GM21515 (cell line): Measurements from ENCODE around the gene IRX2.

ENCODE experiments used
- ATAC-seq: cut with Tn5 transposase; IDR thresholded peaks from one replicate; pipeline ENCODE4 v1.9.1; 2021; ENCODE audit not compliant: unreplicated experiment

IRX2 gene

GRCh38 chr5:2756211-2757152 is 5.0 kb upstream of the IRX2 start:
- no peak for ATAC-seq

DNA sequence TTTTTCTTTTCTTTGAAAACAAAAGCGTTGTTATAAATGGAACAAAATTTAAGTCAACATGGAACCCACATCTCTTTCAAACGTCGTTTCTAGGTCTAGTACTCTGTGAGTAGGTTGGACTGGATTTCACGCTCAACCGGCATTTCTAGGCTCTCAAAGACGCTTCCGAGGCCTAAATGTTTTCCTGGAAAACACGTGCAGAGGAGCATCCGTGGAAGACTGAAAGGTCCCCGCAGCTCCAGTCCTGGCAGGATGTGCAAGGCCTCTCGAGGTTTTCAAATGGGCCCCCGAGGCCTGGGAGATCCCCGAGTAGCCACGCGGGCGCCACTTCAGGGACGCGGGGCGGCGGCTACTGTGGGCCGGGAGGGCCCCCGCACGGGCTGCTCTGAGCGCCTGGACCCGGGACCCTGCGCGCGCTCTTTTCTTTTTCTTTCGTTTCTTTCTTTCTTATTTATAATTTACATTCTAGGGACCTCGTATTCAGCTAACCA is 4.2 kb upstream of the IRX2 start:
- no peak for ATAC-seq

DNA sequence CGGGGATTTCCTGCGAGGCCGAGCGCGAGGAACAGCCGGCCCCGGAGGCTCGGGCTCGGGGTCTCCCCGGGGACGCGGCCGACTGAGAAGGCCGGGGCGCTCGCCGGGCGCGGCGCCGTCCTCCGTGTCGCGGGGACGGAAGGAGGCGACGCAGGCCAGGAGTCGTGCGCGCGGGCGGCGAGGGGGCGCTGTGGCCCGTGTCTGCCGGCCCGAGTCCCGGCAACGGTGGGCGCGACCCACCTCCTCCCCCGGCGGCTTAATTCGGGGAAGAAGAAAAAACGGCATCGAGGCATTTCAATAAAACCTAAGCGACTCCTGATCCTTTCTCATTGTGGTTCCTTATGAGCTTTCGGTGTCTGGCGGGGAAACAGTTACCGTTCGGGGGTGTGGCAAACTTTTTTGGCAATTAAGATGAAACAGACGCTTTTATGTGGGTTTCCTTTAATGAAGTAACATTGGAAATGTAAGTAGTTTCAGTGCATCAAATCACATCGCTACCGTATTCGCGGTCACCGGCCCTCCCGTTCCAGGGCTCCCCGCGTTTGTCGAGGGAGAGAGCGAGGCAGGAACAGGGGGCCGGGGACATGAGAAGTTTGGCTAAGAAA is 3.7 kb upstream of the IRX2 start:
- ATAC-seq = no peak

GRCh38 chr5:2754581-2755075 is 3.2 kb upstream of the IRX2 start:
- ATAC-seq = no peak

- no peak for ATAC-seq
Observed at GRCh38 chr5:2753452-2754420, 2.3 kb upstream of the IRX2 start.

- ATAC-seq = no peak
Observed at GRCh38 chr5:2752821-2753439, 1.5 kb upstream of the IRX2 start.

DNA sequence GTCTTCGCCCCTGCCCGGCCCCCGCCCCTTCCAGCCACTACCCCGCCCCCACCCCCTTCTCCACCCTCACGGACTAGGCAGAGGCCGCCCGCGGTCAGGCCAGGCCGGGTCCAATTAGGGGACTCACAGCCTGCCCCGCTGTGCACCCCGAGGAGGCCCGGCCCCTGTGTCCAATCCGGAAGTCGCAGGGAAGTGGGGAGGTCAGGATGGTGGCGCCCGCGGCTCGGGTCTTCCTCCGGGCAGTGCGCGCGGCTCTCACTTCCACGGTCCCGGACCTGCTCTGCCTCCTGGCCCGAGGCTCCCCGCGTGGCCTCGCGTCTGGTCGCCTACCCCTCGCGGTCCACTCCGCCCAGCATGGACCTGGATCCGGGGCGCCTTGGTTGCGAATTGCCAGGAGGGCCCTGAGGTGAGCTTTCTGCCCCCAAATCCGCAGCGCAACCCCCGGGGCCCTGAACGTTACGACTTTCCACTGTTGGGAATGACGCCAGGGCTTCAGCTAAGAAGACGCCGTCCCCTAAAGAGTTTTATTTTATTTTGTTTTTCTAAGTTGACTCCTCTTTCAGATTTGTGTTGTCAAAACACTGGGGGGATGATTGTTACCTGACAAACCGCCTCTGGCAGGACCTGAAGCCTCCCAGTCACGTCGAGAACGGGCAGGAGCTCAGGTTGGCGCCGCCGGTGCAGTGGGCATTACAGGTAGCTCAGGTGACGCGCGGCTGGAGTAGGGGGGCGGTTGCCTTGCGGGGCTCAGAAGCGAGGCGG is 763 bp upstream of the IRX2 start:
- ATAC-seq = no peak

GRCh38 chr5:2750758-2751464 is 566 bp downstream of the IRX2 start:
- no peak for ATAC-seq

GRCh38 chr5:2750026-2750757 is 1.3 kb downstream of the IRX2 start:
- no peak for ATAC-seq

DNA sequence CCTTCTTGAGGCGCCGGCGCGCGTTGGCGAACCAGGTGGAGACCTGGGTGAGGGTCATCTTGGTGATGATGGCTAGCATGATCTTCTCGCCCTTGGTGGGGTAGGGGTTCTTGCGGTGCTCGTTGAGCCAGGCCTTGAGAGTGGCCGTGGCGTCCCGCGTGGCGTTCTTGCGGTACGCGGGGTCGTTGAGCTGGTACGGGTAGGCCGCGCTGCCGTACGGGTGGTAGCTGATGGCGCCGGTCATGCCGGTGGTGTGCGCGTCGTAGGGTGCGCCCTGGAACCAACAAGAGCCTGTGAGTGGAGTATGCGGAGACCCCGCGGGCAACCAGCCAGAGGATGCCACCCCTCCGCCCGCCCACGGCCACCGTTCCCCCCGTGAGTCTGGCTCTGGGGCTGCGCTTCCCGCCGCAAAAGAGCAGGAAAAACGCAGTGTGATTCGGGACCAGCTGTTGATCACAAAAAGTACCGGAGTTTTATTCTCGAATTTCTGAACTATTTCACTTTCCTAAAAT is 1.9 kb downstream of the IRX2 start:
- ATAC-seq = no peak

GRCh38 chr5:2748861-2749513 is 2.5 kb downstream of the IRX2 start:
- no peak for ATAC-seq

- no peak for ATAC-seq
Observed at GRCh38 chr5:2748179-2748860, 3.2 kb downstream of the IRX2 start.

DNA sequence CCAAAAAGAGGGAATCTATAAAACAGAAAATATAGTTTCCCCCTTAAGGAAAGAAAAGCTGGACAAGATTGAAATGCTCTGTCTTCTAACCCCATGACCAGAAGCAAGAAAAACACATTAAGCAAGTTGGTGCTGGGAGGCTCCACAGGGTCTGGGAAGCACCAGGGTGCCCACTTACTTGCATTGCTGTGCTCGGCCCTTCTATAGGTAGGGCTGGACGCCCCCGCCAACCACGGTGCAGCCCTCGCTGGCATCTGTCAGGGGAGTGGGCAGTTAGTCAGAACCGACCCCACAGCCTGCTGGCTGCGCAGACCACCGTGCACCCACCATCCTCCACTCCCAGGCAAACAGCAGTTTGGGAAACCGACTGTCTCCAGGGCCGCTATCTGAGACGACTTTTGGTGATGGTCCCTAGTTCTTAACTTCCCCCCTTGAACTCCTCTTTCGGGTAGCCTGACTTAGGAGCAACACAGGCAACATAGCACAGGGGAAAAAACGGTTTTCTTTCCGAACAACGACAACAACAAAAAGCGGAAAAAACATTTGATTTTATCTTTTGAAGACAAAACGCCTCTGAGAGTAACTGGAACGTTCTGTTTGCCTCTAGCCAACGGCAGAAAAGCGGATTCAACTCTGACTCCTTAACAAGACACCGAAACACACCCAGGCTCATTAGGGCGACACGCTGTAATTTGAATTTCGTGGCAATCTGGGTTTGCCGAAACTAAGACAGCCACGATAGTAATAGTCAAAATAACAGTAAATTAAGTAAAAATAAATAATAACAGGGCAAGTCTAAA is 3.9 kb downstream of the IRX2 start:
- no peak for ATAC-seq

DNA sequence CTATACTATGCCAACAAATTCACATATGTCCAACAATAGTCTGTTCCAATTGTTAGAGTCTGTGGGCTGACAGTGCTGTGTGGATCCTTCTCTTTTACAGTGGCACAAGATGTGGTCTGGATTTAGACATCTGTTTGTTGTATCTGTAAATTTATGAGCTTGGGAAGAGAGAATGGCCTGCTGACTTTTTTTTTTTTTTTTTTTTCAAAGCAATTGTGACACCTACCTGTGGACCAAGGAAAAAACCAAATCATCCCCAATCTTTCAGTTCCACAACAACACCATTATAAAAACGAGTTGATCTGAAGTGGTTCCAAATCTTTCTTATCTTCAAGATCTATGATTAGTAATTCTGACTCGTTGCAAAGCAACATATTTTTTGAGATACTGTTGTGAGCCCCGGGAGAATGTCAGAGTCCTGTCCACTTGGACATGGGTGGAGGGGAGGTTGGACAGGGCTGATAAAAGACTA is 4.9 kb downstream of the IRX2 start:
- no peak for ATAC-seq

GRCh38 chr5:2744485-2744884 is 7.0 kb downstream of the IRX2 start:
- no peak for ATAC-seq
